ENCODE measurements around the gene ANO2.
"Not testable (repeated sequence)": the region's sequence is repeated elsewhere in the genome, so short reads cannot be mapped to it uniquely, and the experiment has no call there.

ANO2 gene

GRCh38 chr12:5887819-5888218 is 57.2 kb downstream of the ANO2 start:
- DNase-seq (ENCODE audit: low read depth): not testable (repeated sequence)

DNA sequence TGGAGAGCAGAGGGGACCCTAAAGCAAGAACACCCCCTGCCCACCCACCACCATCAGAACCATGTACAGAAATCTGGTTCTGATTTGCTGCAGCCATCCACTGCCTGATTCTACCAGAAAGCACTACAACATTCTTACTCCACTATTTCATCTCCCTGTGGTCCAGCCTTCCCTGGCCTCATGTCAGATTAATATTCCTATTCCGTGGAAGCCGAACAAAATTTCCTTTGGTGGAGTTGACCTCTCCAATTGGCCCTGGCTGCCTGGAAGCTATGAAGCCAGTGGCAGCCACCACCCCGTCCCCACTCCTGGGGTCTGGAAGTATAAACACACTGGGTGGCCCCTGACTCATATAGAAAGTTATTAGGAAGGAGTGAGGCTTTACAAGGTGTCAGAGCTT is 60.2 kb downstream of the ANO2 start:
- no peak for DNase-seq (ENCODE audit: low read depth)

DNA sequence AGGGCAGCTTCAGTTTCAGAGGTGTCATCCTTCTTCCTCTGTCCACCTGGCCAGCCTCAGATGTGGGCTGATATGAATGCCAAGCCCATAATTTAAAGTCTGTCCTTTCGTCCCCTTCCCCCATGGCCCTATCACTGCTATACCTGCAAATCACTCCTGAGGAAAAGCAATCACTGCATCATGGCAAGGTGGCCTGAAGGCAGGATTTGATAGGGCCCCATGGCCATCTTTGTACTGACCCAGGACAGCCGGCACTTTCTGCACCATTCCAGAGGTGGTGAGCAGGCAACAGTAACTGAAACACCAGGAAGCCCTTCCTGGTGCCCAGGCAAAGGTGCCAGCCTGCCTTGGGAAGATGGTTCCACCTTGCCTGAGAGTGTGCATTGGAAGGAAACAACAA is 60.8 kb downstream of the ANO2 start:
- DNase-seq (ENCODE audit: low read depth): no peak

DNA sequence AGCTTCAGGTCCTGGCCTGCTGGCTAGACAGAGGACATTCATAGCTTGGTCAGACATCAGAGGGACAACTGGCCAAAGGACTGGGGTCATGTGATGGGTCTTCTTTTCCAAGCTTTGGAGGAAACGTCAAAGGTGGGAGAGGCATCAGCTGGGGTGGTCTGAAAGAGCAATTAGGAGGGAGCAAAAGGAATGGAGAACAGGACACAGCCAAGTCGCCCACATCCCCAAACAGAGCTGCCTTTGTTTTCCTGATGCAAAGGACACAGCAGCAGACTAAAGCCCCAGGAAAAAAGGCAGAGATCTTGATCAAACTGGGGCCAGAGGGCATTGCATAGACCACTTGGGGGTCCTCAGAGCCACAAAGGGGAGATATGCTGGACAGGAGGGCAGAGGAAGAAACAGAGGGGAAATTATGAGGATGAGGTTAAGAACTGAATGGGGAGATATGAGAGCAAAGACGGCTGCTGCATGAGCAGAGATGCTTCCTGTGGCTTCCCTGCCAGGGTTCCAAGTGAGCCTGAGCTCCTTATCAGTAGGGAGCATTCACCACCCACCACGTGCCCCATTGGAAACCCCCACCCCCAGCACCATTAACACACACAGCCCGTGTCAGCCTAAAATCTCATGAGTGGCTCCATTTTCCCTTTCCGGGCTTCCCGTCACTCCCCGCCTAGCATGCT is 62.4 kb downstream of the ANO2 start:
- DNase-seq (ENCODE audit: low read depth): no peak

DNA sequence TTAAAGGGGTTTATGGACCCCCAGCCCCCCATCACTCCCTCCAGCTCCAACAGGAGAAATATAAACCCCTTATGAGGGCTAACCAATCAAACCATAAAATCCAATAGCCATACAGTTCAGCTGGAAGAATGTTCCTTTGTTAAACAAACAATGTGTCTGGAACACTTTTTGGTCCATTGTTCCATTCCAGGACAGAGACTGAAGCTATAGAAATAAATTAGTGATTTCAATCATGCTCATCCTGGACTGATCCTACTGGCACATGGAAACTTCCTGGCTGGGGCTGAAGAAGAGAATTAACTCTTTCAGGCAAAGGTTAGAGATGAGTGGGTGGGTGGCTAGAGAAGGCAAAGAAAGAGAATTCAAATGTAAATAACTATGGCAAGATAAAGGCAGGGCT is 63.4 kb downstream of the ANO2 start:
- DNase-seq (ENCODE audit: low read depth): no peak

GRCh38 chr12:5881101-5881606 is 63.9 kb downstream of the ANO2 start:
- no peak for DNase-seq (ENCODE audit: low read depth)

GRCh38 chr12:5875851-5876250 is 69.2 kb downstream of the ANO2 start:
- no peak for DNase-seq (ENCODE audit: low read depth)

- no peak for DNase-seq (ENCODE audit: low read depth)
These were observed 70.5 kb downstream of the ANO2 start for GRCh38 chr12:5874514-5874913.

- no peak for DNase-seq (ENCODE audit: low read depth)
These were observed 71.7 kb downstream of the ANO2 start for GRCh38 chr12:5873281-5873919.

DNA sequence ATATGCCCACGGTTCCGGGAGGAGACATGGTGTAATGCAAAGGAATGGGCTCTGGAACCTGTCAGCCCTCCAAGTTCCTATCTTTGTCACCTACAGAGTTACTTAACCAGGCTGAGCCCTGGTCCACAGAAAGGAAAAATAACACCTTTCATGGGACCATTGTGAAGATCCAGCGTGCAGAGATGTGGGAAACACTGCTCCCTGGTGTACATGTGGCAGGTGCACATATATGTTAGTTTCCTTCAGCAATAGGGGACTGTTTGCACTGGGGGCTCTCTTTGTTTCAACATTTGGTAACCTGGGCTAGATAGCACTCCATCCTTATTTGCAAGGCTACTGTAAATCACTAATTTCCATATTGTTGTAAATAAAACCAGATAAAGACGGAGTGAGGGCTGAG is 72.3 kb downstream of the ANO2 start:
- DNase-seq (ENCODE audit: low read depth): no peak

DNA sequence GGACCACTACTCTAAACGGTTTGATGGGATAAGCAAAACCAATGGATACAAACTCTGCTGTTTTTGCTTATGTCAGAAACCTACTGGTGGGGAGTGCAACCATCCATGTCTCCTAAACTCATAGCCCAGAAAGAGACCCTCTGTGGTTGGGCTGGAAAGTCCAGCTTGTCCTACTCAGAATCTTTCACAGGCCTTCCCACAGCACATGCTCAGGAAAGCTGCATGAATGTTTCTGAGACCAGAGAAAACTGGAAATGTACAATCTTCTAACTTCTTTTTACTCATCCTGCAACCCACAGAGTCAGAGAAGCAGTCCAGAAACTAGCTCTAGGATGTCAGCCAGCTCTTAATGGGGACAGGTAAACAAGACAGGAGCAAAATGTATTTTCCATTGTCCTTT is 73.3 kb downstream of the ANO2 start:
- DNase-seq (ENCODE audit: low read depth): no peak

- no peak for DNase-seq (ENCODE audit: low read depth)
These were observed 74.9 kb downstream of the ANO2 start for GRCh38 chr12:5870183-5870582.

DNA sequence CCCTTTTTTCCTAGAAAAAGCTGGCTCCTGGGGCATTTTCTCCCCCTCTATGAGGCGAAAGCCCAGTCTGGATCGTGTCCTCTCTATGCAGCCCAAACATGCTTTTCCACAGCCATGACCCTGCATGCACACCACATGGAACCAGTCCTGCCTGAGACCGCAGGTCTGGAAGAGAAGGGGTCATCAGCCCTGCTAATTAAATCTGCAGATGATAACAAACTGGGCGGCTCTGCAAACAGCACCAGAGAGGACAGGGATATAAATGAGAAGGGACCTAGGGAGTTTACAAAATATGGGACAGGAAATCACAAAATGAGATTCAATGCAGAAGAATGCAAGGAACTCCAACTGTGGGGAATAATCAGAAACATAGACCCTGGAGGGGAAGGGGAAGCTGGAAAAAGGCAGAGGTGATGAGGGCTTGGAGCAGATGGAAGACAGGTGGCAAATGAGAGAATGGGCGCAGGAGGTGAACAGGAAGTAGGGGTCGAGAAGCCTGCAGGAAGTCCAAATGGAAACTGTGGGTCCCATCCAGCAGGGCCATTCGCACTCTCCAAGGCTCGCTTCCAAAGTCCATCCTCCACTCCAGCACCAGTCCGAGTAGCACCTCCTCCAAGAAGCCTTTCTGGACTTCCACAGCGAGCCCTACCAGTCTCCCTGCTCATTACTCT is 76.3 kb downstream of the ANO2 start:
- DNase-seq (ENCODE audit: low read depth): no peak

DNA sequence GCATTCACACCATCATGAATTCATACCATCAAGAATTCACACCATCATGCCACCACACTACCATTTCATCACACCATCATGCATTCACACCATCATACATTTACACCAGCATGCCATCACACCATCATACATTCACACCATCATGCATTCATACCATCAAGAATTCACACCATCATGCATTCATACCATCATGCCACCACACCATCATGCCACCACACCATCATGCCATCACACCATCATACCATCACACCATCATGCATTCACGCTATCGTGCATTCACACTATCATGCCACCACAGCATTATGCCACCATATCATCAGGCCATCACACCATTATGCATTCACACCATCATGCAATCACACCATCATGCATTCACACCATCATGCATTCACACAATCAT is 79.7 kb downstream of the ANO2 start:
- no peak for DNase-seq (ENCODE audit: low read depth)

DNA sequence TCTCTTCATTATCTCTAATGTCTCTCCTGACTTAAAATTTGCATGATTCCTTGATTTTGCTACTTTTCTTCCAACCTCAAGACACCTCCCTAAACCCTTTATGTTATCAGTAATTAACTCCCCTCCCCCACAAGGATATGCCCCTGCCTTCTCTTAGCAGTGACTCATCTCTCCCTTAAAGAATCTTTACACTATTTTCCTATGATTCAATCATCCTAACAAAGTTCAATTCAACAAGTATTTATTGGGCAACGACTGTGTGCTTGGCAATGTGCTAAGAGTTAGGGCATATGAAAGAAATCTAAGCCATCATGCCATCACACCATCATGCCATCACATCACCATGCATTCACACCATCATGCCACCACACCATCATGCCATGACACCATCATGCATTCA is 80.1 kb downstream of the ANO2 start:
- no peak for DNase-seq (ENCODE audit: low read depth)

GRCh38 chr12:5864301-5864700 is 80.8 kb downstream of the ANO2 start:
- no peak for DNase-seq (ENCODE audit: low read depth)

DNA sequence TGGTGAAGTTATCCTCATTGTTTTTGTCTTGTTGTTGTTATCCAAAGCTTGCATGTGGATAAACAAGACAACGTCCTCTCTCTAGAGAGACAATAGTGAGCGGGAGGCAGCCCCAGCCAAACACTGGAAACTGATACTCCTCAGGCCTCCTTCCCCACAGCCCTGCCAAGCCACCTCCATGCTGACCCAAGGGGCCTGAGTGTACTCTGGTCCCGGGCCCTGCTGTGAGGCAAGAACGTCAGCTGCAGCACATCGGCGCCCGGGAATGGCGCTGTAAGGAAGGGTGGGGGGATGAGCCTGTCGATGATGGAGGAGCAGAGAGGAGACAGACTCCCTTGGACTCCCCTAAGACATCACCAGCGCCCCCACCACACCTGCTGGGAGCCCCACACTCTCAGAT is 83.6 kb downstream of the ANO2 start:
- no peak for DNase-seq (ENCODE audit: low read depth)

DNA sequence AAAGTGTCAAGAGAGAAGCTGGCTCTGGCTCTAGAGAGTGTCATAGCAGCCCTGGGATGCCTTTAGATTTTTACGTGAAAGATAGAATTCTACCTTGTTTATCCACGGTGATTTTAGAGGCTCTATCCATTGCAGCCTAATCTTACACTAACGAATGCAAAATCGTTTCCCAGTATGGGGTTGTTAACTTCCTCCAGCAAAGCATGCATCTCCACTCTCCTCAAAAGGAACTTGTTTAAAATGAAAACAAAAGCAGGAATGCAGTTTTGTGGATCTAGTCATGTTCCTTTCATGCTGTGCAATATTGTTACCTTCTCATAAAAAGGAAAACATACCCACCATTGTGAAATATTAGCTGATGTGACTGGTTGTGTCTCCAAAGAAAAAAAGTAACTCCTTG is 88.4 kb downstream of the ANO2 start:
- DNase-seq (ENCODE audit: low read depth): no peak

- DNase-seq (ENCODE audit: low read depth): no peak
These were observed 98.1 kb downstream of the ANO2 start for GRCh38 chr12:5846950-5847349.

GRCh38 chr12:5840944-5841343 is 104.1 kb downstream of the ANO2 start:
- DNase-seq (ENCODE audit: low read depth): no peak

DNA sequence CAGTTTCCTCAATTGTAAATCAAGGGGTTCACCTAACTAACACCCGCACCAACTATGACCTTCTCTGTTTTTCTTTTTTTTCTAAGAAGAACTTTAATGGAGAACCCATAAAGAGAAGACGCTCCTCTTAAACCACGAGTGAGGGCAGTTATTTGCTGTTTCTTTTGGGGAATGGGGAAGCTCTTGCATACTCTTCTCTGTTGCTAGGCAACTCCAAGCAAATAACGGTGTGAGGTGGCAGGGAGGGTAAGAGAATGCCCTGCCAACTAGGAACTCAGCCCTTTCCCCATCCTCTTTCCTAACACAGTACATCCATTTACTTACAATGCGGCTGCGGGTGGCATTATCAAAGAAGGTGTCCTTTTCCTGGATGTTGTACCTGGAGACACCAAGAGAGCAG is 114.9 kb downstream of the ANO2 start:
- DNase-seq (ENCODE audit: low read depth): no peak

- no peak for DNase-seq (ENCODE audit: low read depth)
These were observed 117.5 kb downstream of the ANO2 start for GRCh38 chr12:5827591-5827990.

GRCh38 chr12:5825761-5826160 is 119.3 kb downstream of the ANO2 start:
- not testable (repeated sequence) for DNase-seq (ENCODE audit: low read depth)
